DND-41 (cell line): ENCODE data around the gene SUMF1.

Source experiments
- EZH2 ChIP-seq: IDR thresholded peaks from 3 replicates; pipeline ENCODE4 v1.6.1; 2012; ENCODE audit warnings: borderline replicate concordance, low read depth, mild to moderate bottlenecking, moderate library complexity, low read length, inconsistent platforms; ENCODE audit not compliant: severe bottlenecking
- TF ChIP-seq, protein P1 (sequence below): IDR thresholded peaks from 2 replicates; pipeline ENCODE4 v1.5.1; 2012; ENCODE audit warnings: borderline replicate concordance, low read length, moderate library complexity, mild to moderate bottlenecking; ENCODE audit not compliant: poor library complexity, severe bottlenecking; ENCODE audit errors: extremely low read depth

- TF ChIP-seq EZH2: no peak
- TF ChIP-seq, protein P1, sequence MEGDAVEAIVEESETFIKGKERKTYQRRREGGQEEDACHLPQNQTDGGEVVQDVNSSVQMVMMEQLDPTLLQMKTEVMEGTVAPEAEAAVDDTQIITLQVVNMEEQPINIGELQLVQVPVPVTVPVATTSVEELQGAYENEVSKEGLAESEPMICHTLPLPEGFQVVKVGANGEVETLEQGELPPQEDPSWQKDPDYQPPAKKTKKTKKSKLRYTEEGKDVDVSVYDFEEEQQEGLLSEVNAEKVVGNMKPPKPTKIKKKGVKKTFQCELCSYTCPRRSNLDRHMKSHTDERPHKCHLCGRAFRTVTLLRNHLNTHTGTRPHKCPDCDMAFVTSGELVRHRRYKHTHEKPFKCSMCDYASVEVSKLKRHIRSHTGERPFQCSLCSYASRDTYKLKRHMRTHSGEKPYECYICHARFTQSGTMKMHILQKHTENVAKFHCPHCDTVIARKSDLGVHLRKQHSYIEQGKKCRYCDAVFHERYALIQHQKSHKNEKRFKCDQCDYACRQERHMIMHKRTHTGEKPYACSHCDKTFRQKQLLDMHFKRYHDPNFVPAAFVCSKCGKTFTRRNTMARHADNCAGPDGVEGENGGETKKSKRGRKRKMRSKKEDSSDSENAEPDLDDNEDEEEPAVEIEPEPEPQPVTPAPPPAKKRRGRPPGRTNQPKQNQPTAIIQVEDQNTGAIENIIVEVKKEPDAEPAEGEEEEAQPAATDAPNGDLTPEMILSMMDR: peak; percentile 82
Observed at GRCh38 chr3:4350789-4351163, 116.3 kb downstream of the SUMF1 start.
